Transverse colon (tissue), 4 donors: ENCODE data around the gene SLC6A16.

ENCODE experiments used
- EP300 ChIP-seq: sonication (generic); formaldehyde crosslinking; IDR thresholded peaks from one replicate; pipeline ENCODE4 v1.6.1; 2017; ENCODE audit warnings: antibody characterized with exemption, low read depth
- POLR2A ChIP-seq: fragments of 450-650 bp; IDR thresholded peaks from one replicate; pipeline ENCODE4 v1.6.1; 2016; ENCODE audit warnings: antibody characterized with exemption, mild to moderate bottlenecking, moderate library complexity
- POLR2AphosphoS5 ChIP-seq, 3 donors: sonication (generic); formaldehyde crosslinking; IDR thresholded peaks; one replicate each; pipeline ENCODE4 v1.6.1; 2016; ENCODE audit warnings: antibody characterized with exemption in 3 of 3
- TF ChIP-seq, protein P1 (sequence below), 5 experiments: fragments of 200-600 bp in 3 of 5; fragments of 450-650 bp in 2 of 5; sonication (generic) in 3 of 5; IDR thresholded peaks; 1 replicate in 2 of 5; 2 replicates in 3 of 5; pipeline ENCODE4 v1.5.1; 2016 to 2017; ENCODE audit warnings: antibody characterized with exemption in 5 of 5, inconsistent platforms in 3 of 5, mild to moderate bottlenecking in 2 of 5, moderate library complexity in 1 of 5

DNA sequence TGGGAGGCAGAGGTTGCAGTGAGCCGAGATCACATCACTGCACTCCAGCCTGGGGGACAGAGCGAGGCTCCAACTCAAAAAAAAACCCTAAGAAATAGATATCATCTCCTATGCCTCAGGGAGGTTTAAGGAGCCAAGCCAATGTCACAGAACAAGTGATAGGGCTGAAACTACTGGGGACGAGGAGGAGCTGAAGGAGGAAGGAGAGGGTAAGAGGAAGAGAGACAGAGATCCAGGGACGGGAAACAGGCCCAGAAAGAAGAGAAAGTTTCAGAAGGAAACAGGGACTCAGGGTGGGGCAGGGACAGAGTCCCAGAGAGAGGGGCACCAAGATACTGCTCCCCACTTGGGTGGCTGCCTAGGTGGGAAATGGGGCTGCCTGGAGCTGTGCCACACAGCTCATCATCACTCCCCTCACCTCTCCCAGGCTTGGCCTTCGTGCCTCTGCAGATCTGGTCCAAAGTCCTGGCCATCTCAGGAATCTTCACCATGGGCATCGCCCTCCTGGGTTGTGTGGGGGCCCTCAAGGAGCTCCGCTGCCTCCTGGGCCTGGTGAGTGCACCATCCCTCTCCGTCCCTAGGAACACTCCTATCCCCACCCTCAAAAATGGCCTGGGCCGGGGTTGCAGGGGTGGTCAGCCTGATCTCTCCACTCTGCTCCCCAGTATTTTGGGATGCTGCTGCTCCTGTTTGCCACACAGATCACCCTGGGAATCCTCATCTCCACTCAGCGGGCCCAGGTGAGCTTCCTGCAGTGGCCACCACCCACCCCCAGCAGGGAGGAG, 11.7 kb upstream of the SLC6A16 start:
- TF ChIP-seq, protein P1, sequence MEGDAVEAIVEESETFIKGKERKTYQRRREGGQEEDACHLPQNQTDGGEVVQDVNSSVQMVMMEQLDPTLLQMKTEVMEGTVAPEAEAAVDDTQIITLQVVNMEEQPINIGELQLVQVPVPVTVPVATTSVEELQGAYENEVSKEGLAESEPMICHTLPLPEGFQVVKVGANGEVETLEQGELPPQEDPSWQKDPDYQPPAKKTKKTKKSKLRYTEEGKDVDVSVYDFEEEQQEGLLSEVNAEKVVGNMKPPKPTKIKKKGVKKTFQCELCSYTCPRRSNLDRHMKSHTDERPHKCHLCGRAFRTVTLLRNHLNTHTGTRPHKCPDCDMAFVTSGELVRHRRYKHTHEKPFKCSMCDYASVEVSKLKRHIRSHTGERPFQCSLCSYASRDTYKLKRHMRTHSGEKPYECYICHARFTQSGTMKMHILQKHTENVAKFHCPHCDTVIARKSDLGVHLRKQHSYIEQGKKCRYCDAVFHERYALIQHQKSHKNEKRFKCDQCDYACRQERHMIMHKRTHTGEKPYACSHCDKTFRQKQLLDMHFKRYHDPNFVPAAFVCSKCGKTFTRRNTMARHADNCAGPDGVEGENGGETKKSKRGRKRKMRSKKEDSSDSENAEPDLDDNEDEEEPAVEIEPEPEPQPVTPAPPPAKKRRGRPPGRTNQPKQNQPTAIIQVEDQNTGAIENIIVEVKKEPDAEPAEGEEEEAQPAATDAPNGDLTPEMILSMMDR (IDR thresholded peaks at IDR 0.05), result no peak
- no peak for TF ChIP-seq POLR2A
- no peak for TF ChIP-seq POLR2AphosphoS5 (IDR thresholded peaks at IDR 0.05)
- no peak for TF ChIP-seq EP300
